Measurements from ENCODE around the gene FLNA. TPM values are rescaled to one million over a fixed set of nuclear protein-coding genes. Genes with fewer than 3 reads are reported as not detected.

FLNA gene
- total RNA-seq, 2 experiments from 2014 or later, result 1,012 to 1,022 TPM

DNA sequence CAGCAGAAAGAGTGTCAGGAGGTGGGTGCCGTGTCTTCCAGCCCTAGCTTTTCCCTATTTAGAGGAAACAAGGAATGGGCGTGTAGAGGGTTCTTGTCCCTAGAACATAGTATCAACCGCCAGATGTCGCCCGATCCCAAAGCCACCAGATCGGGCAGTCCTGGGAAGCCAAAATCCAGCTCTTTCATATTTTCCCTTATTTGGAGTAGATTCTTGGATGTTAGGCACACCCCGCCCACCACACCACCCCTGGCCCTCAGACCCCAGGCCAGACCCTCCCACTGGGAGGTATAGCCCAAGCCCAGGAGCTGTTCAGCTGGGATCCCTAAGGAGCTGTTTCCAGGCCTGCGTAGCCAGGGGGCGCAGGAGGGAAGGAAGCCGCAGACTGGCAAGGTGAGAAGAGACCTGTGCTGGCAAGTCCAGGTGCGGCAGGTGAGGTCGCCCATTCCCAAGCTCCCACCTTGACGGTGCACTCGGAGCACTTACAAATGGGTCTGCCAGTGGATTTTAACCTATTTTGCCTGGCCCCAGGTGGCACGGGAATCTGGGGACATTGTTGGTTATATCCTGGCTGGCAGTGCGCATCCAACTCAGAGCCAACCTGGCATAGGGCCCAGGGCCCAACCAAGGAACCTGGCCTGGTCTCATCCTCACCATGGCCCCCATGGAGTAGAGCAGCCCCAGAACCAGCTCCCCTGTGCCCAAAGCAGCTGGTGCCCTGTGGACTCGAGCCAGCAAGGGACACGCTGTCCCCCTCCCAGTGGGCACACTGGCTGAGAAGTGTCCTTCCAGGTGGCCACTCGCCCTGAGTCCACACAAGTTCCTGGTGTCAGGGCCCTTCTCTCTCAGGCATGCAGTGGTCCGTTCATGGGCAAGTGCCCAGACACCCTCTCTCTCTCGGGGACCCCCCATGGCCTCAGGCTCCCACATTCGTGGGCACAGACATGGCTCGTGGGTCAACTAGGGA lies 811 bp downstream of the FLNA start:
- ATAC-seq (ENCODE audit: poor library complexity) (no peak), DNase-seq (peak in 4 of 14 experiments; percentile 25 to 65 (median 58))
- no peaks in the 10 kb centered on the region for H3K27me3 ChIP-seq (ENCODE audit: control insufficient read depth in 1 of 2, insufficient read depth in 2 of 2, low read length in 2 of 2)
- peaks cover 56% of the 10 kb centered on the region for H3K4me1 ChIP-seq (ENCODE audit: insufficient read depth, low read length)
- CTCF ChIA-PET, result interaction anchor here (0.7 to 2.1 kb wide), 4 partner anchors 26 to 161 kb away, joined by 3 to 7 read pairs (median 3); partner anchors contain the start of genes ATP6AP1 and SLC10A3
- no peaks in the 10 kb centered on the region for H3K36me3 ChIP-seq (ENCODE audit: insufficient read depth, low read length)
- Mint-ChIP-seq H3K27me3 (no peaks in the 10 kb centered on the region), H3K4me3 (peak overlapping the region; percentile 83), H3K36me3 (ENCODE audit: low read depth) (peaks cover 14% of the 10 kb centered on the region), H3K9me3 (no peaks in the 10 kb centered on the region), H3K27ac (peak overlapping the region; percentile 71), H3K4me1 (ENCODE audit: low read depth) (peaks cover 13% of the 10 kb centered on the region)
- intact Hi-C loops (cut with DNase I, micrococcal nuclease), result loop anchor here (2.0 to 10.0 kb wide), 4 partner anchors 46 to 359 kb away; partner anchors contain the start of genes IRAK1 (in 1 of the 2) and MECP2 (in 1 of the 2)
- H3K27ac ChIP-seq (ENCODE audit: low read depth in 1 of 2, low read length in 2 of 2), result no peak overlapping the region
- TF ChIP-seq, protein P1, sequence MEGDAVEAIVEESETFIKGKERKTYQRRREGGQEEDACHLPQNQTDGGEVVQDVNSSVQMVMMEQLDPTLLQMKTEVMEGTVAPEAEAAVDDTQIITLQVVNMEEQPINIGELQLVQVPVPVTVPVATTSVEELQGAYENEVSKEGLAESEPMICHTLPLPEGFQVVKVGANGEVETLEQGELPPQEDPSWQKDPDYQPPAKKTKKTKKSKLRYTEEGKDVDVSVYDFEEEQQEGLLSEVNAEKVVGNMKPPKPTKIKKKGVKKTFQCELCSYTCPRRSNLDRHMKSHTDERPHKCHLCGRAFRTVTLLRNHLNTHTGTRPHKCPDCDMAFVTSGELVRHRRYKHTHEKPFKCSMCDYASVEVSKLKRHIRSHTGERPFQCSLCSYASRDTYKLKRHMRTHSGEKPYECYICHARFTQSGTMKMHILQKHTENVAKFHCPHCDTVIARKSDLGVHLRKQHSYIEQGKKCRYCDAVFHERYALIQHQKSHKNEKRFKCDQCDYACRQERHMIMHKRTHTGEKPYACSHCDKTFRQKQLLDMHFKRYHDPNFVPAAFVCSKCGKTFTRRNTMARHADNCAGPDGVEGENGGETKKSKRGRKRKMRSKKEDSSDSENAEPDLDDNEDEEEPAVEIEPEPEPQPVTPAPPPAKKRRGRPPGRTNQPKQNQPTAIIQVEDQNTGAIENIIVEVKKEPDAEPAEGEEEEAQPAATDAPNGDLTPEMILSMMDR (IDR thresholded peaks at IDR 0.05), result peak; percentile 45
- H3K4me3 ChIP-seq (ENCODE audit: low read length), result peak overlapping the region; percentile 24
- no peaks in the 10 kb centered on the region for H3K9me3 ChIP-seq (ENCODE audit: control insufficient read depth in 1 of 2, insufficient read depth in 1 of 2, low read length in 2 of 2)
- POLR2A ChIA-PET, result interaction anchor here (0.6 to 2.1 kb wide), 6 partner anchors 8 to 143 kb away, joined by 3 to 8 read pairs (median 4); partner anchors contain the start of genes RPL10 and SLC10A3

DNA sequence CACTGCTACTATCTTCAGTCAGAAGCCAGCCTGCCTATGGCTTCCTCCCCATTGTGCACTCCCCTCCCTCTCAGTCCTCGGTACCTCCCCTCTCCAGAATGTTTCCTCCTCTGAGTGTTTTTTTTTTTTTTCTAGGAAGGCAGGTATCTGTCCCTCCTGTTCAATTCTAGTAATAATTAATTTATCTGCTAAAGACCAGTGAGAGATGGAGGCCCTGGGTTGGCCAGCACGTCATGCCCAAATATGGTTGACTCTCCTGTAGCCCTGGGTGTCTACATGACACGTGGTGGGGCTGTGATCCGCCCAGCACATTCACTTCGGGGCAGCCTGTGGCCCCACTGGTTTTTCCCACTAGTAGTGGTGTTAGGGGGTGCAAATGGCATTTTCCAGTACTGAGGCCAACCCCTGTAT lies 1.8 kb downstream of the FLNA start:
- ChIA-PET CTCF (interaction anchor here (1.1 to 2.1 kb wide), 3 partner anchors 25 to 162 kb away, joined by 3 to 7 read pairs (median 3); partner anchors contain the start of gene ATP6AP1), POLR2A (interaction anchor here (0.8 to 2.1 kb wide), 5 partner anchors 9 to 65 kb away, joined by 3 to 8 read pairs (median 4); partner anchors contain the start of gene RPL10)
- DNase-seq (peak in 4 of 14 experiments; percentile 26 to 70 (median 58)), ATAC-seq (ENCODE audit: poor library complexity) (no peak)
- peaks cover 21% of the 10 kb centered on the region for H3K36me3 Mint-ChIP-seq (ENCODE audit: low read depth)
- no peaks in the 10 kb centered on the region for H3K9me3 ChIP-seq (ENCODE audit: control insufficient read depth in 1 of 2, insufficient read depth in 1 of 2, low read length in 2 of 2)
- peak overlapping the region; percentile 58 for H3K4me3 ChIP-seq (ENCODE audit: low read length)
- H3K36me3 ChIP-seq (ENCODE audit: insufficient read depth, low read length), result peaks cover 7% of the 10 kb centered on the region
- peaks cover 58% of the 10 kb centered on the region for H3K4me1 ChIP-seq (ENCODE audit: insufficient read depth, low read length)
- peak overlapping the region; percentile 87 for H3K4me3 Mint-ChIP-seq
- H3K4me1 Mint-ChIP-seq (ENCODE audit: low read depth), result peaks cover 17% of the 10 kb centered on the region
- TF ChIP-seq, protein P1 (IDR thresholded peaks at IDR 0.05), result no peak
- intact Hi-C loops (cut with DNase I, micrococcal nuclease), result loop anchor here (2.0 to 10.0 kb wide), 4 partner anchors 45 to 358 kb away; partner anchors contain the start of genes IRAK1 (in 1 of the 2) and MECP2 (in 1 of the 2)
- peak overlapping the region; percentile 87 for H3K27ac Mint-ChIP-seq
- H3K27ac ChIP-seq (ENCODE audit: low read depth in 1 of 2, low read length in 2 of 2), result peak overlapping the region in 1 of 2 donors; percentile 29
- H3K27me3 Mint-ChIP-seq, result no peaks in the 10 kb centered on the region
- H3K27me3 ChIP-seq (ENCODE audit: control insufficient read depth in 1 of 2, insufficient read depth in 2 of 2, low read length in 2 of 2), result no peaks in the 10 kb centered on the region
- no peaks in the 10 kb centered on the region for H3K9me3 Mint-ChIP-seq

DNA sequence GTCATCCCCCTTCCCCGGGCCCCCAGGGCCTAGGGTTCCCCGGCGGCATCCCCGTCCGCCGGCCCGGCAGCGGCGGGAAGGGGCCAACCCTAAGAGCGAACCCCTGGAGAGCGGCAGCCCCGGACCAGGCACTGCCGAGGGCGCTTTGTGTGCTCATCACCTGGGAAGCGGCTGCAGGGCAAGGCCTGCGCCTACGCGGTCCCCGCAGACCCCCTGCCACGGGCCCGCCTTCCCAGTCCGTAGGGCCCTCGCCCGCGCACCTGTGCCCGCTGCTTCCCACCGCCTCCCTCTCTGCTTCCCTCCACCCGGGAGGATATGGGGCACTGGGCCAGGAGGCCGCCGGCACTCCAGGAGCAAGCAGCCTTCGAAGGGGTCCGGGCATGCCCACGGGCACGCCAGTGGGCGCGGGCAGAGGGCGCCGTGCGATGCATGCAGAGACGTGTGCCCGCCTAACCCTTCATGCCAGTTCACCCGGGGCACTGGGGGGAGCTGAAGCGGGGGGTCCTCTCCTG lies 2.6 kb downstream of the FLNA start:
- peak overlapping the region; percentile 58 for H3K4me3 ChIP-seq (ENCODE audit: low read length)
- H3K27ac Mint-ChIP-seq, result peak overlapping the region; percentile 87
- H3K4me1 Mint-ChIP-seq (ENCODE audit: low read depth), result peaks cover 21% of the 10 kb centered on the region
- H3K9me3 Mint-ChIP-seq, result no peaks in the 10 kb centered on the region
- no peaks in the 10 kb centered on the region for H3K27me3 Mint-ChIP-seq
- CTCF ChIA-PET, result no interaction called here
- H3K4me1 ChIP-seq (ENCODE audit: insufficient read depth, low read length), result peaks cover 58% of the 10 kb centered on the region
- no peaks in the 10 kb centered on the region for H3K9me3 ChIP-seq (ENCODE audit: control insufficient read depth in 1 of 2, insufficient read depth in 1 of 2, low read length in 2 of 2)
- peaks cover 15% of the 10 kb centered on the region for H3K36me3 ChIP-seq (ENCODE audit: insufficient read depth, low read length)
- POLR2A ChIA-PET, result interaction anchor here (0.8 kb wide), 1 partner anchor 27 kb away, joined by 4 read pairs; the partner anchor contains the start of gene RPL10
- peaks cover 25% of the 10 kb centered on the region for H3K36me3 Mint-ChIP-seq (ENCODE audit: low read depth)
- no peak for DNase-seq
- H3K4me3 Mint-ChIP-seq, result peak overlapping the region; percentile 87
- intact Hi-C loops (cut with DNase I, micrococcal nuclease), result loop anchor here (2.0 to 10.0 kb wide), 5 partner anchors 45 to 401 kb away; partner anchors contain the start of genes HCFC1 (in 1 of the 2), IRAK1 (in 1 of the 2) and MECP2 (in 1 of the 2)
- TF ChIP-seq, protein P1 (IDR thresholded peaks at IDR 0.05), result no peak
- ATAC-seq (ENCODE audit: poor library complexity), result no peak
- H3K27me3 ChIP-seq (ENCODE audit: control insufficient read depth in 1 of 2, insufficient read depth in 2 of 2, low read length in 2 of 2), result no peaks in the 10 kb centered on the region
- peak overlapping the region; percentile 29 to 59 for H3K27ac ChIP-seq (ENCODE audit: low read depth in 1 of 2, low read length in 2 of 2)

Data from CD4-positive, alpha-beta T cell (primary cell).